SK-MEL-5 (cell line): ENCODE measurements around the gene PRRT1. TPM values are rescaled to one million over a fixed set of nuclear protein-coding genes. Genes with fewer than 3 reads are reported as not detected.

ENCODE experiments used
- DNase-seq: peaks from one replicate; pipeline ENCODE4 v3.0.0-alpha.2; 2016; ENCODE audit warnings: low read depth, low spot score
- in situ Hi-C: cut with HindIII; loops from 2 replicates; pipeline ENCODE4 v1.10.0; 2016; ENCODE audit warnings: low sequenced_read_pairs, high pct_unique_total_duplicates, low pct_unique_long_range_greater_than_20kb
- total RNA-seq: library from RNA; depleted of rRNA; stranded (reverse); fragments of >200 nt; shearing (Covaris generic); gene quantifications from 2 replicates; pipeline ENCODE4 v1.2.3, GENCODE V29; 2014

PRRT1 gene
- total RNA-seq, 1 experiment from 2014 or later = 0.16 TPM

- DNase-seq = peak; percentile 98
- in situ Hi-C loops = no loop called here
Measured at GRCh38 chr6:32177788-32178546, 26.2 kb upstream of the PRRT1 start, which contains the start of gene RNF5. Gene RNF5, plus strand, starts transcription at chr6:32178405. Its CDS starts 107 bp downstream, at chr6:32178512.

- DNase-seq = peak; percentile 38
- in situ Hi-C loops = no loop called here
Measured at GRCh38 chr6:32177183-32177787, 25.5 kb upstream of the PRRT1 start.

GRCh38 chr6:32176476-32177182 lies 24.9 kb upstream of the PRRT1 start:
- in situ Hi-C loops = no loop called here
- no peak for DNase-seq

GRCh38 chr6:32175711-32176475 lies 24.2 kb upstream of the PRRT1 start, which contains the start of gene AGPAT1:
Gene AGPAT1, minus strand, starts transcription at chr6:32176084. Its CDS starts 4,588 bp downstream, at chr6:32171496.
- DNase-seq = peak; percentile 94
- in situ Hi-C loops = no loop called here

- in situ Hi-C loops = no loop called here
- no peak for DNase-seq
Measured at GRCh38 chr6:32175322-32175710, 23.6 kb upstream of the PRRT1 start.

- in situ Hi-C loops = no loop called here
- no peak for DNase-seq
Measured at GRCh38 chr6:32174416-32174815, 22.7 kb upstream of the PRRT1 start.

GRCh38 chr6:32173051-32173727 lies 21.4 kb upstream of the PRRT1 start:
- DNase-seq = no peak
- in situ Hi-C loops = no loop called here

GRCh38 chr6:32171234-32171633 lies 19.5 kb upstream of the PRRT1 start:
- no peak for DNase-seq
- in situ Hi-C loops = no loop called here

GRCh38 chr6:32170294-32170693 lies 18.6 kb upstream of the PRRT1 start:
- in situ Hi-C loops = no loop called here
- no peak for DNase-seq

GRCh38 chr6:32168807-32169591 lies 17.3 kb upstream of the PRRT1 start:
- in situ Hi-C loops = no loop called here
- DNase-seq = no peak

GRCh38 chr6:32168350-32168749 lies 16.6 kb upstream of the PRRT1 start:
- in situ Hi-C loops = no loop called here

GRCh38 chr6:32167761-32168262 lies 16.1 kb upstream of the PRRT1 start:
- no peak for DNase-seq
- in situ Hi-C loops = no loop called here

More at GRCh38 chr6:32168350-32168749, 16.6 kb upstream of the PRRT1 start:
- no peak for DNase-seq

- in situ Hi-C loops = no loop called here
- no peak for DNase-seq
Measured at GRCh38 chr6:32167154-32167760, 15.5 kb upstream of the PRRT1 start.

GRCh38 chr6:32166411-32167061 lies 14.8 kb upstream of the PRRT1 start:
- in situ Hi-C loops = no loop called here
- no peak for DNase-seq

- peak; percentile 21 for DNase-seq
- in situ Hi-C loops = no loop called here
Measured at GRCh38 chr6:32164295-32164694, 12.6 kb upstream of the PRRT1 start, which contains the start of gene EGFL8. Gene EGFL8, plus strand, starts transcription at chr6:32164595. Its CDS starts 1,571 bp downstream, at chr6:32166166.
